ENCODE measurements around the gene CLDN17. TPM values are rescaled to one million over a fixed set of nuclear protein-coding genes. Genes with fewer than 3 reads are reported as not detected.

CLDN17 gene
- total RNA-seq, 1 donor from 2014 or later, result not detected

DNA sequence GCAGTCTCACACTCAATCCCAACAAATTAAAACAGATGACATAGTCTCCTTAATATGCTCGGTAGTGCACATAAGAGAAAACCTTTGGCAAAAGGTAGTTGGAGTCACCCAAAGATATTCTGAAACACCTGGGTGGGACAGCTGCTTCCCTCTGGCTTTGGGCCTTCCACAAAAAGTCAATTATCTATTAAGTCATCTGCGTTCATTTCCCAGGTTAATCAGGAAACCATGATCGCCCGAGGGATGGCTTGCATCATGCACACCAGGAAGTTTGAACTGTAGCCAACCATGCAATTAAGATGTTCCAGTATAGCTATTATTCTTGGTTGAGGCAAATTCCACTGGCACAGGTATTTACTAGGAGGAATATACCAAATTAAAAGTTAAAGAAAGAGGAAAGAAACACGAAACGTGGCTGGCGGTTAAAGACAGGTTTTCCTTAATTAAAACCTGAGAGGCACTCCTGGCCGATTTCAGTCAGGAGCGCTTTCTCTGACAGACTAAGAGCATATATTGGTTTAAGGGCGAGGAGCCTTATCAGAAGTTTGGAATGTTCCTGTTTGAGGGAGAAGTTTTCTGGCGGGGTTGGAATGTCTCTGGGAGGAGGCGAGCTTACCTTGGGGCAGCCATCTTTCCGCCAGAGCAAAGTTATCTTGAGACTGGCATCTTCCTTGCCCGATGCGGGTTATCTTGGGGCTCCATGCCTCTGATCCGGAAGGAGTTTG is 19.9 kb downstream of the CLDN17 start:
- ATAC-seq, result no peak
- DNase-seq (ENCODE audit: missing footprints), result no peak
- intact Hi-C loops (cut with DNase I), result no loop called here

- intact Hi-C loops (cut with DNase I), result no loop called here
- DNase-seq (ENCODE audit: missing footprints), result no peak
- ATAC-seq, result no peak
These were observed 28.1 kb downstream of the CLDN17 start for GRCh38 chr21:30138483-30138882.

DNA sequence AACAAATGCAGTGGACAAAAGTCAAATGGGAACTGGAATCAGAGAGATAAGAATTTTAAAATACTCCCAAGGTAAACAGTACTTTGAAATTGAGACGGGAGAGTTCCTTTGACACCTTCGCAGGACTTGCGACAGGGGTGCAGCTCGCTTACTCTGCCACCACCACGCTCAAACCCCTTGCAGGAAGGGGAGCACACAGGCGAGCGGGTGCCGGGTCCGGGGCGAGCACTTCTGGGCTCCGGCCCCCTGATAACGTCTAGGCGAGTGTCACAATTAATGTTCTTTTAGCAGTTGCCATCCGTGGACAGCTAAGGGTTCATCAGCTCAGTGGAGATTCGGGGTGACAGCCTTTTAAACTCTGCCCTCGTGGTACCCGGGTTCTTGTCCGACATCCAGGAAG is 37.4 kb downstream of the CLDN17 start:
- intact Hi-C loops (cut with DNase I), result no loop called here
- no peak for DNase-seq (ENCODE audit: missing footprints)
- ATAC-seq, result no peak

DNA sequence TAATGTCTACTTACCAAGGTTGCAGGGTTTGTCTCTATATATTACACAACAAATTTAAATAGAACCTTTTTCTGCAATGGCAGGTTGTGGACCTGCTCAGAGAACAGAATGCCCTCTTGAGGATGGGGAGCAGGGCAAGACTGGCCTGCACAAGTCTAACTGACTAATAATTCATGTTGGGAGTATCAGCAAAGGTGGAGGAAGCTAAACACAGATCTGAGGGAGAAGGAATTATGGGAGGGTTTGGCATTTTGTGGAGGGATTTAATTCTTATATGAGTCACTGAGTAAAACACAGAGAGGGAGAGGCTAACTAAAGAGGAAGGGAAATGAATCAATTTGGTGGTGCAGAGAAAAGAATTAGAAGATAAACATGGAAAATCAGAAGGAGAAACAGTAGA is 40.0 kb downstream of the CLDN17 start:
- ATAC-seq (no peak), DNase-seq (ENCODE audit: missing footprints) (no peak)
- intact Hi-C loops (cut with DNase I), result no loop called here

- ATAC-seq (no peak), DNase-seq (ENCODE audit: missing footprints) (no peak)
- intact Hi-C loops (cut with DNase I), result no loop called here
These were observed 49.0 kb downstream of the CLDN17 start for GRCh38 chr21:30117631-30118030.

DNA sequence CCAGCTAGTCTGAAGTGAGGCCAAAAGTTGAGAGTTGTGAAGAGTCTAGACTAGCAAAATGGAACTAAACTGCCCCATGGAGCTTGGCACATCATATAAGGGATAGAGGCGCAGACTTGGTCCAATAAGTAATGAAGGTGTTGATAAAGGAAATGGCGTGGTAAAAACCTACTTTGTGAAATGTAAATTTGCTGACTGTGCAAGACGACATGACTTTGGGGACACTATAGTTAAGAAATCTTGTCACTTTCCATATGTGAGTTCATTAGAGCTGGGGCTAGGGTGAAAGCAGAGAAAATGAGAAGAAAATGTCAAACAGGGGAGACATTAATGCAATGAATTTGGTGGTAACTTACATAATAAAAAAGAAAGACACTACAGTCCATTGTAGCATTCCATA is 50.1 kb downstream of the CLDN17 start:
- DNase-seq (ENCODE audit: missing footprints) (no peak), ATAC-seq (no peak)
- intact Hi-C loops (cut with DNase I), result no loop called here

Other genes starting within 250 kb of the CLDN17 start
- gene GRIK1, start 226.8 kb downstream of the CLDN17 start, total RNA-seq, result not detected
- not detected for gene CLDN8, start 49.3 kb upstream of the CLDN17 start, total RNA-seq
- not detected for gene KRTAP24-1, start 116.1 kb upstream of the CLDN17 start, total RNA-seq
- gene KRTAP25-1, start 122.7 kb upstream of the CLDN17 start, total RNA-seq, result not detected
- not detected for gene KRTAP26-1, start 153.5 kb upstream of the CLDN17 start, total RNA-seq
- not detected for gene KRTAP27-1, start 170.9 kb upstream of the CLDN17 start, total RNA-seq
- not detected for gene KRTAP23-1, start 181.8 kb upstream of the CLDN17 start, total RNA-seq
- not detected for gene KRTAP13-2, start 205.5 kb upstream of the CLDN17 start, total RNA-seq
- gene KRTAP13-1, start 229.2 kb upstream of the CLDN17 start, total RNA-seq, result not detected